GM12865 (cell line): ENCODE data around the gene CCDC61.

Source experiments
- DNase-seq: peaks from one replicate; pipeline ENCODE4 v3.0.0; 2010; ENCODE audit warnings: low read depth
- H3K4me3 ChIP-seq: 2 replicates; pipeline ENCODE4 v1.5.1; 2011; ENCODE audit warnings: mild to moderate bottlenecking, low read depth, low read length, control low read depth
- CTCF ChIP-seq: IDR thresholded peaks from 2 replicates; pipeline ENCODE4 v1.5.1; 2011; ENCODE audit warnings: low read length, control low read depth, low read depth, inconsistent platforms; ENCODE audit not compliant: insufficient read depth; ENCODE audit errors: missing control alignments

The CCDC61 gene

GRCh38 chr19:46015687-46016425, 20.6 kb downstream of the CCDC61 start:
- no peak for DNase-seq
- peak overlapping the region; percentile 70; the same call in 1 of the 2 replicates for H3K4me3 ChIP-seq
- no peak for TF ChIP-seq CTCF

GRCh38 chr19:46016426-46017094, 21.3 kb downstream of the CCDC61 start:
- H3K4me3 ChIP-seq = peak overlapping the region; percentile 70
- DNase-seq = peak; percentile 86
- TF ChIP-seq CTCF = peak; percentile 84

- H3K4me3 ChIP-seq = no peak overlapping the region
- DNase-seq = no peak
- no peak for TF ChIP-seq CTCF
These were observed 21.8 kb downstream of the CCDC61 start for GRCh38 chr19:46017095-46017429.

- DNase-seq = no peak
These were observed 22.8 kb downstream of the CCDC61 start for GRCh38 chr19:46017874-46018675.

GRCh38 chr19:46018729-46019251, 23.5 kb downstream of the CCDC61 start:
- no peak for TF ChIP-seq CTCF
- DNase-seq = no peak
- no peak overlapping the region for H3K4me3 ChIP-seq

More at GRCh38 chr19:46017874-46018675, 22.8 kb downstream of the CCDC61 start:
- no peak for TF ChIP-seq CTCF
- no peak overlapping the region for H3K4me3 ChIP-seq

GRCh38 chr19:46019270-46019669, 24.0 kb downstream of the CCDC61 start:
- no peak overlapping the region for H3K4me3 ChIP-seq
- no peak for DNase-seq
- TF ChIP-seq CTCF = no peak
